Measurements from ENCODE around the gene MPRIP.
"Not testable (repeated sequence)": the region's sequence is repeated elsewhere in the genome, so short reads cannot be mapped to it uniquely, and the experiment has no call there.

MPRIP gene

GRCh38 chr17:17183744-17184143, 141.5 kb downstream of the MPRIP start:
- no peak for DNase-seq (ENCODE audit: low read depth)

GRCh38 chr17:17184985-17185757, 142.9 kb downstream of the MPRIP start:
- DNase-seq (ENCODE audit: low read depth), result not testable (repeated sequence)

- DNase-seq (ENCODE audit: low read depth), result no peak
These were observed 143.8 kb downstream of the MPRIP start for GRCh38 chr17:17186051-17186450.

- no peak for DNase-seq (ENCODE audit: low read depth)
These were observed 144.6 kb downstream of the MPRIP start for GRCh38 chr17:17186551-17187505.

- no peak for DNase-seq (ENCODE audit: low read depth)
These were observed 146.3 kb downstream of the MPRIP start for GRCh38 chr17:17188586-17188985.

- no peak for DNase-seq (ENCODE audit: low read depth)
These were observed 147.3 kb downstream of the MPRIP start for GRCh38 chr17:17189559-17189958.

- DNase-seq (ENCODE audit: low read depth), result no peak
These were observed 147.9 kb downstream of the MPRIP start for GRCh38 chr17:17190188-17190587.

GRCh38 chr17:17191346-17191792, 149.1 kb downstream of the MPRIP start:
- DNase-seq (ENCODE audit: low read depth), result no peak

GRCh38 chr17:17191961-17192381, 149.7 kb downstream of the MPRIP start:
- DNase-seq (ENCODE audit: low read depth), result no peak

GRCh38 chr17:17195466-17195865, 153.2 kb downstream of the MPRIP start:
- not testable (repeated sequence) for DNase-seq (ENCODE audit: low read depth)

- DNase-seq (ENCODE audit: low read depth), result no peak
These were observed 154.5 kb downstream of the MPRIP start for GRCh38 chr17:17196776-17197175.

- no peak for DNase-seq (ENCODE audit: low read depth)
These were observed 156.0 kb downstream of the MPRIP start for GRCh38 chr17:17198281-17198680.

GRCh38 chr17:17200311-17200710, 158.1 kb downstream of the MPRIP start:
- no peak for DNase-seq (ENCODE audit: low read depth)

GRCh38 chr17:17200831-17201230, 158.6 kb downstream of the MPRIP start:
- DNase-seq (ENCODE audit: low read depth), result no peak

GRCh38 chr17:17201271-17201670, 159.0 kb downstream of the MPRIP start:
- no peak for DNase-seq (ENCODE audit: low read depth)

GRCh38 chr17:17201907-17202306, 159.7 kb downstream of the MPRIP start:
- no peak for DNase-seq (ENCODE audit: low read depth)

GRCh38 chr17:17203173-17203730, 161.0 kb downstream of the MPRIP start:
- no peak for DNase-seq (ENCODE audit: low read depth)

GRCh38 chr17:17204041-17204591, 161.9 kb downstream of the MPRIP start:
- DNase-seq (ENCODE audit: low read depth), result no peak

- no peak for DNase-seq (ENCODE audit: low read depth)
These were observed 162.5 kb downstream of the MPRIP start for GRCh38 chr17:17204635-17205231.

- peak; percentile 38 for DNase-seq (ENCODE audit: low read depth)
These were observed 163.3 kb downstream of the MPRIP start for GRCh38 chr17:17205368-17206123.
